ENCODE measurements around the gene PDX1.

Gene PDX1

GRCh38 chr13:27970382-27971235 is 50.8 kb downstream of the PDX1 start:
- no peak for DNase-seq

- no peak for DNase-seq
Measured at GRCh38 chr13:27971236-27971645, 51.4 kb downstream of the PDX1 start.

DNA sequence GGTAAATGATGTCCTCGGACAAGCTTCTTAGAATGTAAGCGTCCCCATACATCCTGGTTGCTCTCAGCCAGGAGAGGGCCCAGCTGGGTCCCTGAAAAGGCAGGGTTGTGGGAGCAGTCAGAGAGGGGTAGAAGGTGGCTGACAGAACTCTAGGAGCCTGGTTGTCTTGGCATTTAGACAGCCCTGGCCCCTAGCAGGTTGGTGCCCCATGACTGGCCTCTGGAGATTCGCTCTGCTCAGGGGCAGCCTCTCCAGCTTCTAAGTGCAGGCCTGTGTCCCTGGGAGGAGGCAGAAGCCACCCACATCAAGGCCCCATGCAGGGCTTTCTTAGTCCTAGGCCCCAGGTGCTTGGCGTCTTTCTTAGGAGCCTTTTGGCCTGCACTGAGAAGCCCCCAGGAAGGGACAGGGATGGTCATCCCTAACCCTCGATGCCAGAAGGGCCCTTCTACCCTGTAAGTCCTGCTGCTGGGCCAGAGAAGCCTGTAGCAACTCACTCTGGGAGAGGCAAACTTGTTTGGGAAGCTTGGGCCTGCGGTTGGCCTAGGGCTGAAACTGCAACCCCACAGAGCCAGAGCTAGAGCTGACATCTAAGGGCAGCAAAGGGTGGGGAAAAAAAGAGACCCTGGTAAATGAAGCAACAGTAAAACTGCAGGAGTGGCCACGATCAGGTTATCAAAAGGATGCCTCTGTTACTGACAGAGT is 52.1 kb downstream of the PDX1 start:
- DNase-seq, result no peak

DNA sequence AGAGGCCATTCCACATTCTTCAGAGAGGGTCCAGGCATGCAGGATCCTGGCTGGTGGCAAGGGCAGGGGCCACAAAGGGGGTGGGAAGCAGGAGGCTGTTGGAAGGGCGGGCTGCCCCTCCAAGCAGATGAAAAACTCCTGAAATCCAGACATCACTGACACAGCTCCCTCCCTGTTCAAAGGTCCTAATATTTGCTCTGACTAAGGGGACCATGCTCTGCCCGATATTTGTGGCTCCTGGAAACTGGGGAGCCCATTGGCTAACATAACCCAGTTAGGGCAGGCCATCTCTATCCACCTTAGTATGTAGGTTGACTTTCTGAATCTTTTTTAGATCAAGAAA is 52.6 kb downstream of the PDX1 start:
- DNase-seq, result no peak

GRCh38 chr13:27973291-27973690 is 53.5 kb downstream of the PDX1 start:
- no peak for DNase-seq

- DNase-seq, result no peak
Measured at GRCh38 chr13:27973961-27974662, 54.3 kb downstream of the PDX1 start.

Measured in hippocampal formation (tissue), 2 donors.